ENCODE measurements around the gene DNASE1L1.

- no peak for TF ChIP-seq POLR2A (IDR thresholded peaks at IDR 0.05)
- TF ChIP-seq CTCF (IDR thresholded peaks at IDR 0.05) = no peak
Observed at GRCh38 chrX:154353172-154353843, 55.7 kb downstream of the DNASE1L1 start.

Data from esophagus squamous epithelium (tissue), 4 donors.